SJSA1 (cell line): ENCODE results near the gene CIDEC. TPM values are rescaled to one million over a fixed set of nuclear protein-coding genes. Genes with fewer than 3 reads are reported as not detected.
A peak's percentile ranks its signal among the peaks of the same experiment; 100 is the strongest.

Source experiments
- DNase-seq, 2 experiments: peaks; one replicate each; pipeline ENCODE4 v3.0.0-alpha.2; 2015 to 2020; ENCODE audit warnings: low spot score in 2 of 2, low read depth in 1 of 2
- H3K27ac ChIP-seq: fragments of 250-450 bp; sonication (Bioruptor Pico); 2 replicates; pipeline ENCODE4 v1.5.1; 2020; ENCODE audit warnings: mild to moderate bottlenecking, moderate library complexity
- H3K27me3 ChIP-seq: fragments of 250-450 bp; sonication (Bioruptor Pico); replicated peaks from 2 replicates; pipeline ENCODE4 v1.5.1; 2020; ENCODE audit warnings: mild to moderate bottlenecking, moderate library complexity
- H3K36me3 ChIP-seq: fragments of 250-450 bp; sonication (Bioruptor Pico); 2 replicates; pipeline ENCODE4 v1.5.1; 2020; ENCODE audit warnings: mild to moderate bottlenecking
- H3K4me1 ChIP-seq: fragments of 250-450 bp; sonication (Bioruptor Pico); replicated peaks from 2 replicates; pipeline ENCODE4 v1.6.1; 2021; ENCODE audit warnings: mild to moderate bottlenecking
- H3K4me3 ChIP-seq: fragments of 250-450 bp; sonication (Bioruptor Pico); 2 replicates; pipeline ENCODE4 v1.5.1; 2020; ENCODE audit warnings: mild to moderate bottlenecking
- H3K9me3 ChIP-seq: fragments of 250-450 bp; sonication (Bioruptor Pico); replicated peaks from 2 replicates; pipeline ENCODE4 v1.5.1; 2020; ENCODE audit warnings: mild to moderate bottlenecking
- total RNA-seq: library from RNA; depleted of rRNA; stranded (reverse); fragments of >200 nt; shearing (Covaris generic); gene quantifications from 2 replicates; pipeline ENCODE4 v1.2.3, GENCODE V29; 2014; rRNA removed

The CIDEC gene
- not detected in 2 replicates for total RNA-seq

- Histone ChIP-seq H3K27ac (no peak within 1 kb of the TSS), H3K4me1 (peaks cover 15% of the 10 kb centered on the region)
- DNase-seq, result no peak
Observed at GRCh38 chr3:9879830-9880549, at the start of gene CIDEC. Gene CIDEC (minus strand): TSS chr3:9880253. CDS start chr3:9878486, 1,767 bp downstream.

GRCh38 chr3:9928158-9928557 is 48.1 kb upstream of the CIDEC start:
- DNase-seq, result no peak

More at GRCh38 chr3:9879830-9880549, at the start of gene CIDEC:
- Histone ChIP-seq H3K36me3 (no peaks in the 10 kb centered on the region), H3K9me3 (no peaks in the 10 kb centered on the region), H3K27me3 (no peaks in the 10 kb centered on the region), H3K4me3 (no peak within 1 kb of the TSS)

GRCh38 chr3:9918261-9919038 is 38.4 kb upstream of the CIDEC start:
- H3K27ac ChIP-seq, result no peak overlapping the region
- no peak overlapping the region for H3K4me3 ChIP-seq
- peaks cover 35% of the 10 kb centered on the region for H3K4me1 ChIP-seq
- no peak for DNase-seq
- H3K9me3 ChIP-seq, result 0 out of 2 replicates have a peak, but pooled peaks cover 5% of the 10 kb centered on the region
- H3K27me3 ChIP-seq, result no peaks in the 10 kb centered on the region
- peaks cover 6% of the 10 kb centered on the region; the same call in 1 of the 2 replicates for H3K36me3 ChIP-seq

More at GRCh38 chr3:9928158-9928557, 48.1 kb upstream of the CIDEC start:
- H3K9me3 ChIP-seq, result no peaks in the 10 kb centered on the region
- no peak overlapping the region for H3K27ac ChIP-seq
- no peaks in the 10 kb centered on the region for H3K36me3 ChIP-seq
- no peaks in the 10 kb centered on the region for H3K27me3 ChIP-seq
- H3K4me3 ChIP-seq, result no peak overlapping the region
- H3K4me1 ChIP-seq, result peaks cover 8% of the 10 kb centered on the region

- Histone ChIP-seq H3K27me3 (no peaks in the 10 kb centered on the region), H3K4me3 (no peak overlapping the region), H3K27ac (no peak overlapping the region), H3K9me3 (0 out of 2 replicates have a peak, but pooled peaks cover 5% of the 10 kb centered on the region), H3K4me1 (peaks cover 35% of the 10 kb centered on the region), H3K36me3 (peaks cover 6% of the 10 kb centered on the region; the same call in 1 of the 2 replicates)
- no peak for DNase-seq
Observed at GRCh38 chr3:9917820-9918219, 37.8 kb upstream of the CIDEC start.

- Histone ChIP-seq H3K4me3 (peak within 1 kb of the TSS; percentile 50), H3K9me3 (0 out of 2 replicates have a peak, but pooled peaks cover 5% of the 10 kb centered on the region), H3K4me1 (peaks cover 35% of the 10 kb centered on the region), H3K36me3 (peaks cover 6% of the 10 kb centered on the region; the same call in 1 of the 2 replicates), H3K27me3 (no peaks in the 10 kb centered on the region), H3K27ac (peak within 1 kb of the TSS; percentile 29)
- peak; percentile 69 to 82 for DNase-seq
Observed at GRCh38 chr3:9916734-9917680, 37.0 kb upstream of the CIDEC start, which contains the start of gene IL17RC. Gene IL17RC (plus strand): TSS chr3:9917098. CDS start chr3:9917316, 218 bp downstream.

- Histone ChIP-seq H3K27ac (peak overlapping the region; percentile 9; the same call in 1 of the 2 replicates), H3K36me3 (peaks cover 6% of the 10 kb centered on the region; the same call in 1 of the 2 replicates), H3K4me1 (peaks cover 35% of the 10 kb centered on the region), H3K27me3 (no peaks in the 10 kb centered on the region), H3K4me3 (peak overlapping the region; percentile 31), H3K9me3 (0 out of 2 replicates have a peak, but pooled peaks cover 5% of the 10 kb centered on the region)
- no peak for DNase-seq
Observed at GRCh38 chr3:9916346-9916733, 36.3 kb upstream of the CIDEC start.

GRCh38 chr3:9915254-9916141 is 35.4 kb upstream of the CIDEC start:
- Histone ChIP-seq H3K9me3 (0 out of 2 replicates have a peak, but pooled peaks cover 5% of the 10 kb centered on the region), H3K27ac (peak overlapping the region; percentile 26), H3K36me3 (peaks cover 6% of the 10 kb centered on the region; the same call in 1 of the 2 replicates), H3K27me3 (no peaks in the 10 kb centered on the region), H3K4me3 (peak overlapping the region; percentile 50), H3K4me1 (peaks cover 35% of the 10 kb centered on the region)
- DNase-seq, result peak; percentile 65 to 68

- Histone ChIP-seq H3K27me3 (no peaks in the 10 kb centered on the region), H3K4me1 (peaks cover 35% of the 10 kb centered on the region), H3K9me3 (0 out of 2 replicates have a peak, but pooled peaks cover 5% of the 10 kb centered on the region), H3K27ac (no peak overlapping the region), H3K4me3 (peak overlapping the region; percentile 50), H3K36me3 (peaks cover 6% of the 10 kb centered on the region; the same call in 1 of the 2 replicates)
- DNase-seq, result no peak
Observed at GRCh38 chr3:9914559-9915253, 34.7 kb upstream of the CIDEC start.

GRCh38 chr3:9914011-9914410 is 34.0 kb upstream of the CIDEC start:
- Histone ChIP-seq H3K4me1 (peaks cover 35% of the 10 kb centered on the region), H3K27me3 (no peaks in the 10 kb centered on the region), H3K27ac (no peak overlapping the region), H3K36me3 (peaks cover 6% of the 10 kb centered on the region; the same call in 1 of the 2 replicates), H3K4me3 (no peak overlapping the region), H3K9me3 (0 out of 2 replicates have a peak, but pooled peaks cover 5% of the 10 kb centered on the region)
- no peak for DNase-seq

- Histone ChIP-seq H3K9me3 (0 out of 2 replicates have a peak, but pooled peaks cover 5% of the 10 kb centered on the region), H3K4me3 (no peak overlapping the region), H3K4me1 (peaks cover 35% of the 10 kb centered on the region), H3K27ac (no peak overlapping the region), H3K36me3 (peaks cover 6% of the 10 kb centered on the region; the same call in 1 of the 2 replicates), H3K27me3 (no peaks in the 10 kb centered on the region)
- no peak for DNase-seq
Observed at GRCh38 chr3:9913601-9914000, 33.5 kb upstream of the CIDEC start.

GRCh38 chr3:9912294-9912935 is 32.4 kb upstream of the CIDEC start:
- DNase-seq, result no peak
- Histone ChIP-seq H3K9me3 (0 out of 2 replicates have a peak, but pooled peaks cover 5% of the 10 kb centered on the region), H3K4me1 (peaks cover 30% of the 10 kb centered on the region), H3K36me3 (peaks cover 6% of the 10 kb centered on the region; the same call in 1 of the 2 replicates), H3K27me3 (no peaks in the 10 kb centered on the region), H3K4me3 (no peak overlapping the region), H3K27ac (no peak overlapping the region)
